ENCODE measurements around the gene SNX3.

- TF ChIP-seq CTCF (conservative IDR thresholded peaks at IDR 0.05; ENCODE audit: low read length) (no peak), EZH2phosphoT487 (IDR thresholded peaks at IDR 0.05; ENCODE audit: borderline replicate concordance, low read depth, low read length) (no peak)
Measured at GRCh38 chr6:108174371-108175175, 86.3 kb downstream of the SNX3 start.
